ENCODE results near the gene PTPRB.
"Not testable (repeated sequence)": the region's sequence is repeated elsewhere in the genome, so short reads cannot be mapped to it uniquely, and the experiment has no call there.

PTPRB gene

GRCh38 chr12:70534466-70534865 is 102.8 kb downstream of the PTPRB start:
- no peak for DNase-seq

- DNase-seq, result no peak
These were observed 107.6 kb downstream of the PTPRB start for GRCh38 chr12:70529647-70530046.

- no peak for DNase-seq
These were observed 116.4 kb downstream of the PTPRB start for GRCh38 chr12:70520847-70521246.

- DNase-seq, result no peak
These were observed 123.8 kb downstream of the PTPRB start for GRCh38 chr12:70513426-70513825.

- no peak for DNase-seq
These were observed 129.1 kb downstream of the PTPRB start for GRCh38 chr12:70508178-70508577.

- no peak for DNase-seq
These were observed 129.8 kb downstream of the PTPRB start for GRCh38 chr12:70507442-70507841.

GRCh38 chr12:70497508-70497907 is 139.7 kb downstream of the PTPRB start:
- DNase-seq, result no peak

GRCh38 chr12:70492904-70493303 is 144.3 kb downstream of the PTPRB start:
- not testable (repeated sequence) for DNase-seq

- not testable (repeated sequence) for DNase-seq
These were observed 146.3 kb downstream of the PTPRB start for GRCh38 chr12:70490928-70491327.

- no peak for DNase-seq
These were observed 149.8 kb downstream of the PTPRB start for GRCh38 chr12:70487440-70487839.

GRCh38 chr12:70486588-70486987 is 150.6 kb downstream of the PTPRB start:
- DNase-seq, result no peak

GRCh38 chr12:70485704-70486103 is 151.5 kb downstream of the PTPRB start:
- no peak for DNase-seq

- no peak for DNase-seq
These were observed 152.8 kb downstream of the PTPRB start for GRCh38 chr12:70484464-70484863.

- no peak for DNase-seq
These were observed 154.5 kb downstream of the PTPRB start for GRCh38 chr12:70482764-70483163.

GRCh38 chr12:70469221-70469820 is 167.9 kb downstream of the PTPRB start:
- no peak for DNase-seq

- DNase-seq, result no peak
These were observed 168.5 kb downstream of the PTPRB start for GRCh38 chr12:70468741-70469140.

GRCh38 chr12:70467918-70468733 is 169.1 kb downstream of the PTPRB start:
- DNase-seq, result no peak

GRCh38 chr12:70467476-70467875 is 169.8 kb downstream of the PTPRB start:
- no peak for DNase-seq

GRCh38 chr12:70466753-70467152 is 170.5 kb downstream of the PTPRB start:
- DNase-seq, result no peak

Measured in activated naive CD4-positive, alpha-beta T cell treated with Interleukin-2 at 50 U/mL for 16 hours (primary cell).